Activated T-helper 1 cell treated with anti-CD3 and anti-CD28 coated beads, Interleukin-2, amount 50 U/mL, for 16 hours (primary cell): Measurements from ENCODE around the gene CEND1.
"Not testable (repeated sequence)": the region's sequence is repeated elsewhere in the genome, so short reads cannot be mapped to it uniquely, and the experiment has no call there.

Experiments
- DNase-seq, 2 donors: peaks; one replicate each; pipeline ENCODE4 v3.0.0-alpha.2; 2020; ENCODE audit warnings: low read depth in 1 of 2, low spot score in 1 of 2

CEND1 gene

DNA sequence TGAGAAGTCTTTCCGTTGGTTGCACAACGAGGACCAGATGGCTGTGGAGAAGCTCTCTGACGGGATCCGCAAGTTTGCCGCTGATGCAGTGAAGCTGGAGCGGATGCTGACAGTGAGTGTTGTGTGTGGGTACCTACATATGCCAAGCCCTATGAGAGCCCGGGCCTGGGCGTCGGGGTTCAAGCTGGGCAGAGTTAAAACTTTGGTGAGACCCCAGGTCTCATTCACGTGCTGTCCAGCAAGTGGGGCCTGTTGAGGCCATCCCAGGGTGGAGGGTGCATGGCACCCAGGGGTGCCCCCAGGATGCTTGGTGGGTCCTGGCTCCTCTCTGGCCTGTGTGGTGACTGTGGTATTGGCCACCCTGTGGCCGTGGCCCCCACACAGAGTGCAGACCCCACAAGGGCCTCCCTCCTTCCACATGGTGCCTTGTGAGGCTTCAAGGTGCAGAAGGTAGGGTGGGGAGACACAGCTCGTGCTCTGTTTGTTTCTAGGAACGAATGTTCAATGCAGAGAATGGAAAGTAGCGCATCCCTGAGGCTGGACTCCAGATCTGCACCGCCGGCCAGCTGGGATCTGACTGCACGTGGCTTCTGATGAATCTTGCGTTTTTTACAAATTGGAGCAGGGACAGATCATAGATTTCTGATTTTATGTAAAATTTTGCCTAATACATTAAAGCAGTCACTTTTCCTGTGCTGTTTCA lies 25.4 kb downstream of the CEND1 start:
- no peak for DNase-seq

DNA sequence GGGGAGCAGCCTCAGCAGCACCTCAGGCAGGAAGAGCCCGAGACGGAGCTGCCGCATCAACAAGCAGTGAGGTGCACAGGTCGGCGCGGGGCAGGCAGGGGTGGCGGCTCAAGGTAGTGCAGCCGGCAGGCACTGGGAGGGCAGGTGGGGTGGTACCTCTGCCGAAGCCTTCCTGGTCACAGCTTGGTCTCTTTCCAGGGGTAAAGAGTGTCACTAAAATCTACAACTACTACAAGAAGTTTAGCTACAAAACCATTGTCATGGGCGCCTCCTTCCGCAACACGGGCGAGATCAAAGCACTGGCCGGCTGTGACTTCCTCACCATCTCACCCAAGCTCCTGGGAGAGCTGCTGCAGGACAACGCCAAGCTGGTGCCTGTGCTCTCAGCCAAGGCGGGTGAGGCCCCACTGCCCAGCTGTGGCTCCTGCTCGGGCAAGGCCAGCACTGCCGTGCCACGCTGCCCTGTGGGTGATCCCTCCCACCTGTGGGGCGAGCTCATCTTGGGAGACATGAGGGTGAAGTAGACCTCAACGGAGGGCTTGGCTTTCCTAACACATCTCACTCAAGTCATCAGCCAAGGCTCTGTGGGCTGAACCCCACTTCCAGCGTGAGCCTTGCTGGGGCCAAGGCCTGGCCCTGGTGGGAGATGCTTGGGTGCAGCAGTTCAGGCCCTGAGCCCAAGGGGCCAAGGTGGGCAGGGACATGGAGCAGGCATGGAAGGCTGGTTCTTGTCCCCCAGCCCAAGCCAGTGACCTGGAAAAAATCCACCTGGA lies 26.2 kb downstream of the CEND1 start:
- no peak for DNase-seq

DNA sequence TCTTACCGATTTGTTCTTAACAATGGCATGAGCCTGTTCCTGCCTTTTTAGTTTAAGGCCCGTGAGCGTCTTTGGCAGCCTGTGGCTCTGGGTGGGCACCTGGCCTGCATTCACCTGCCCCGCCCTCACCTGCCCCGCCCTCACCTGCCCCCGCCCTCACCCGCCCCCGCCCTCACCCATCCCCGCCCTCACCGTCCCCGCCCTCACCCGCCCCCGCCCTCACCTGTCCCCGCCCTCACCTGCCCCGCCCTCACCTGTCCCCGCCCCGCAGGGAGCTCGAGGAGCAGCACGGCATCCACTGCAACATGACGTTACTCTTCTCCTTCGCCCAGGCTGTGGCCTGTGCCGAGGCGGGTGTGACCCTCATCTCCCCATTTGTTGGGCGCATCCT lies 26.8 kb downstream of the CEND1 start:
- DNase-seq, result no peak

DNA sequence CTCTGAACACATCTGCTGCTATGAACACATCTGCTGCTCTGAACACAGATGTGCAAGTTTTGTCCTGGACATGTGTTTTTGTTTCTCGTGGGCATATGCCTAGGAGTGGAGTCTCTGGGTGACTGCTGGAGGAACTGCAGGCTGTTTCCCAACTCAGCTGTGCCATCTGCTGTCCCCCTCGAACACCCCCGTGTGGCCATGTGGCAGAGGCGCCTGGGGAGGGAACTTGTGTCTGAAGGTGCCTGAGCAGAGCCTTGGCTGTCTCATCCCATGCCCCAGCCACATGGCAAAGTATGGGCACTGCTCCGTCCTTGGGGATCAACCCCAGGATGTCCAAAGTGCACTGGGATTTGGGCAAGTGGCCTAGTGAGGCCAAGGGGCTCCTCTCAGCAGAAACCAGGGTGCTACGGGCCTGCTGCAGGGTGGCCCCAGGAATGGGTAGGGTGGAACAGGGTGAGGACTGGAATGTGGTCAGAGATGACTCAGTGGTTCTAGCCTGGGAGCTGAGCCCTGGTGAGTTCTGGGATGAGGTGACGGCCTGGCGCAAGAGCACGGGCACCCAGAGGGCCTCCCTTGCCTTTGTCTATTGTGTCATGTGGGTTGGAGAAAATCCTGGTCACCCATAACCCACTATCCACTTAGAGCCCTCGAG lies 27.3 kb downstream of the CEND1 start:
- no peak for DNase-seq

DNA sequence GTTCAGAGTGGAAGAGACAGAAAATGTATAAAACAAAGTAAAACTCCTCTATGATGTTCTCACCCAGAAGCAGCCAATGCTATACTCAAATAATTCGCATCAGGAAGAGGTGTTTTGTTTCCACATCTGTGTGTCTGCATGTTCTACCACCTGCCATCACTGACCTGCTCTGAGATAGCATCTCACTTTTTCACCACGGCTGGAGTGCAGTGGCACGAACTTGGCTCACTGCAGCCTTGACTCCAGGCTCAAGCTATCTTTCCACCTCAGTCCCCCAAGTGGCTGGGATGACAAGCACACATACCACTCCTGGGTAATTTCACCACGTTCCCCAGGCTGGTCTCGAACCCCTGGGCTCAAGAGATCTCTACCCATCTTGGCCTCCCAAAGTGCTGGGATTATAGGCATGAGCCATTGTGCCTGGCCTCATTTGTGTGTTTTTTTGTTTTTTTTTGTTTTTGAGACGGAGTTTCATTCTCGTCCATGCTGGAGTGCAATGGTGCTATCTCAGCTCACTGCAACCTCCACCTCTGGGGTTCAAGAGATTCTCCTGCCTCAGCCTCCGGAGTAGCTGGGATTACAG lies 28.3 kb downstream of the CEND1 start:
- no peak for DNase-seq

DNA sequence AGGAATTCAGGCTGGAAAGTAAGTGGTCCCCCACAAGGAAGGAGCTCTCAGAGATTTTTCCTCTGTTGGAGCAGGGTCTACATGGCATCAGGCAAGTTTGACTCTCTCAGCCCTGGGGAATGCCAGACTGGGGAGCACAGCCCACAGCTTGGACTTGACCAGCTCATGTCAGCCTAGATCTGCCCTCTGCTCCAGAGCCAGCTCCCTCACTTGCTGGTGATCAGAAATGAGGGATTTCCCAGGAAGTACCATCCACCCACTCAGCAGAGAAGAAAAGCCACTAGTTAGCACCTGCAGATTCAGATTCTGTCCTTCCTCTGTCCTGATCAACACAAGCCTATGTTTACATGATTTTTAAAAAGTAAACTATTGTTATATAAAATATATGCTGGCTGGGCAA lies 29.7 kb downstream of the CEND1 start:
- DNase-seq, result no peak

DNA sequence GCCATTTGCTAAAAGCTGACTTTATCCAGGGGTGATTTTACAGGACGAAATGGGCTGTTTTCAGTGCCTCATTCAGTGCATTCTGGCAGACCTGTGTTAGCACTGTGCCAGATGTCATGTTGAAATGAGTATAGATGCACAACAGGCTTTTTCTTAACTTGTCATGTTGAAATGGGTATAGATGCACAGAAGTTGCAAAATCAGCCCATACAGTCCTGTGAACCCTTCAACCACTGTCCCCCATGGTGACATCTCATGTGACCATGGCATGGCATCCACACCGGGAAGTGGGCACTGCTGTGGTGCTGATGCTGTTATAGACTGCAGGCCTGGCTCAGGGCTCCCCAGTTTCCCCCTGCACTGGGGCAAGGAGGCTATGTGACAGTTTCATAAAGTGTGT lies 40.2 kb downstream of the CEND1 start:
- no peak for DNase-seq

DNA sequence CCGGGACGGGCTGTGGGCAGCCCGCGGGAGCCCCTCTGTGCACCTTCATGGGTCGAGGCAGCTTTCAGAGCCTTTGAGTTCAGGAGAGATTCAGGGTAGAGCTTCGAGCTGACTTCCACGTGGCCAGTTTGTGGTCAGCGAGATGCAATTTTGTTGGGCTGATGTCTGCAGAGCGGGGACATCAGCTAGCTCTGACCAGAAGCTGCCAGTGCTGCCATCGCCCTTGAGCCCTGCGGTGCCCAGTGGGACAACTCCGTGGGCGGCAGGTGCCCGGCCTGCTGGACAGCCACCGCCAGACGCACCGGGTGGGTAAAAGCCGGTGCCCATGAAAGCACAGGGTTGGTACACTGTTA lies 41.9 kb downstream of the CEND1 start:
- DNase-seq, result no peak

DNA sequence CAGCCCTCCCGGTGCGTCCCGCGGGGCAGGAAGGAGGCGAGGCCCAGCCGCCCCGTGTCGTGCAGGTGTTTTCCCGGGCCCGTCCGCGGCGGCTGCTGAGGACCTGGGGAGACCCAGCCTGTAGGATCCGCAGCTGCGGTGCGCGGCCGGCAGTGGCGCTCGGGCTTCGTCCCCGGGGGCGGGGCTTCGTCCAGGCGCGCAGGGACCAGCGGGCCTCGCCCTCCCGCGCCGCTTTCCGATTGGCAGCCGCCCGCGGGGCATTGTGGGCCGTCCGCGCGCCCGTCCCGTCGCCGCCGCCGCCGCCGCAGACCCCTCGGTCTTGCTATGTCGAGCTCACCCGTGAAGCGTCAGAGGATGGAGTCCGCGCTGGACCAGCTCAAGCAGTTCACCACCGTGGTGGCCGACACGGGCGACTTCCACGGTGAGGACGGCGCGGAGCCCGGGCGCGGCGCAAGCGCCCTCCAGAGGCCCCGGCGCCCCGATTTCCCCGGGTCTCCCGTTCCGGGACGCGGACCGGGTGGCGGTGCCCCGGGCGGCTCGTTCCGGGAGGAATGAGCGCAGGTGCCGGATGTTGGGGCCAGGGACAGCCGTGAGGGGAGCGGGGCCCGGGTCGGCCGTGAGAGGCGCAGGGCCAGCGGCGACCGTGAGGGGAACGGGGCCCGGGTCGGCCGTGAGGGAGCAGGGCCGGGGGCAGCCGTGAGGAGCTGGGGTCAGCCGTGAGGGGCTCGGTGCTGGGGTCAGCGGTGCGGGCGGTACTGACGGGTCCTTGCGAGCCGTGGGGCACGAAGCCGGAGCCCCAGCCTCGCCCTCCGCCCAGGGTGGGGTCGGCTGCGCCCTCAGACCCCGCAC lies 42.5 kb downstream of the CEND1 start, which contains the start of gene TALDO1:
TSS of gene TALDO1 (plus strand) at position 307 of the 849 bp plus-strand sequence. CDS start at position 325, 18 bp downstream.
- peak; percentile 50 to 80 for DNase-seq

DNA sequence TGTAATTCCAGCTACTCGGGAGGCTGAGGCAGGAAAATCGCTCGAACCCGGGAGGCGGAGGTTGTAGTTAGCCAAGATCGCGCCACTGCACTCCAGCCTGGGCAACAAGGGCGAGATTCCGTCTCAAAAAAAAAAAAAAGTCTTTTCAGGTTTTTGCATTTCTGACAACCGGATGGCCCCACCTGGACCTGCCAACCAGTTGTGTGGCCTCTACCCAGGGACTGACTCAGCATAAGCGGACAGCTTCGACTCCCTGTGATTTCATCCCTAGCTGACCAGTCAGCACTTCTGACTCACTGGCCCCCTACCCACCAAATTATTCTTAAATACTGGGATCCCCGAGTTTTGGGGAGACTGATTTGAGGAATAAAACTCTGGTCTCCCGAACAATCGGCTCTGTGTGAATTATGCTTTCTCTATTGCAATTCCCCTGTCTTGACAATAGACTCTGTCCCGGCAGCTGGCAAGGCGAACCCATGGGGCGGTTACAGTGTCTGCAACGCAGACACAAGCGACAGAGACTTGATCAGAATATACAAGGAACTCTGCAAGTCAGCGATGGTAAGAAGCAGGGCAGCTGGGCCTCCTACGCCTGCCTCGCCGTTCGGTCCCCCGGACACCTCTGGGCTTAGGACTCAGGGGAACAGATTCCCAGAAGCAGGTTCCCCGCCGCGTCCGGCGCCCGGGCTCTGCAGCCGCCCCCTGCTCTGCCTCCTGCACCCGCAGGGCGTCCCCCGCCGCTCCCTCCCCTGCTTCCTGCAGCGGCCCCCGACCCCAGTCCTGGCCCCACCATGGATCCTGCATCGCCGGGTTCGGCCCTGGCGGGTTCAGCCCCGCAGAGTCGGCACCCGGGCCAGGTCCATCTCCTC lies 43.4 kb downstream of the CEND1 start:
- DNase-seq, result no peak

DNA sequence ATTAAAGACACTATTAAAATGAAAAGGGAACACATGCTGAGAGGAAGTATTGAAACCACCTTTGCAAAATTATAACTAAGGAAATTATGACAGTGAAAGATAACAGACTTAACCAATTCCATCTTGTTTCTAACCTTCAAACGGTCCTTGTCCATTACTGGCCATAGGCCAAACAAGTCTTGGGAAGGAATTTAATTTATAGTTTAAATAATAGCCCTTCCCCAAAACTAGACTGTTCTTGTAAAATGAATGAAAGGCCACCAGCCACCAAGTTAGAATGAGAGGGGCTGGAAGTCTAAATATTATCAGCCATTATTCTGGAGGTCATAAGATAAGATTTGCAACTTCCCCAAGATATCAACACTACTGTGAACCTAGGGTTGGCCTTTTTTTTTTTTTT lies 44.5 kb downstream of the CEND1 start:
- DNase-seq, result no peak

DNA sequence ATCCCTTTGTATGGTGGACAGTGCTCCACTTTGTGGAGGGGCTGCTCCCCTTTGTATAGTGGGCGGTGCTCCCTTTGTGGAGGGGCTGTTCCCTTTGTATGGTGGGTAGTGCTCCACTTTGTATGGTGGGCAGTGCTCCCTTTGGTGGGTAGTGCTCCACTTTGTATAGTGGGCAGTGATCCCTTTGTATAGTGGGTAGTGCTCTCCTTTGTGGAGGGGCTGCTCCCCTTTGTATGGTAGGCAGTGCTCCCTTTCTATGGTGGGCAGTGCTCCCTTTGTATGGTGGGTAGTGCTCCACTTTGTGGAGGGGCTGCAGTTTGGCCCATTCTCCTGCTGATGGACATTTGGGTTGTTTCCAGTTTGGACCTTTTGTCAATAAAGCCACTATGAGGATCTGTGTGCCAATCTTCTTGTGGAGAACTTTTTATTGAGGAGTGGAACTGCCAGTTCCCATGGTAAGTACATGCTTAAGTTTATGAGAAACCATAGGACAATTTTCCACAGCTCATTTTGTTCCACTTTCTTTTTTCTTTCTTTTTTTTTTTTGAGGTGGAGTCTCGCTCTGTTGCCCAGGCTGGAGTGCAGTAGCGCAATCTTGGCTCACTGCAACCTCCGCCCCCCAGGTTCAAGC lies 47.2 kb downstream of the CEND1 start:
- DNase-seq, result no peak

DNA sequence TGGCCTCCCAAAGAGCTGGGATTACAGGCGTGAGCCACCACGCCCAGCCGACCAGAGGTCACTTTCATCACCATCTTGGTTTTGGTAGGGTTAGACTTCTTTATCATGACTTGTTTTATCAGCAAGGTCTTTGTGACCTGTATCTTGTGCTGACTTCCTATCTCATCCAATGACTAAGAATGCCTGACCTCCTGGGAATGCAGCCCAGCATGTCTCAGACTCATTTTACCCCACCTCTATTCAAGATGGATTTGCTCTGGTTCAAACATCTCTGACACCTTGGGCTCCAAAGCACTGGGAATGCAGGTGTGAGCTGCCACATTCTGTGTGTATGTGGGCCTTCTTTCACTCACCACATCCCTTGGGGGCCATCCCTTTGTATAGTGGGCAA lies 47.7 kb downstream of the CEND1 start:
- no peak for DNase-seq

DNA sequence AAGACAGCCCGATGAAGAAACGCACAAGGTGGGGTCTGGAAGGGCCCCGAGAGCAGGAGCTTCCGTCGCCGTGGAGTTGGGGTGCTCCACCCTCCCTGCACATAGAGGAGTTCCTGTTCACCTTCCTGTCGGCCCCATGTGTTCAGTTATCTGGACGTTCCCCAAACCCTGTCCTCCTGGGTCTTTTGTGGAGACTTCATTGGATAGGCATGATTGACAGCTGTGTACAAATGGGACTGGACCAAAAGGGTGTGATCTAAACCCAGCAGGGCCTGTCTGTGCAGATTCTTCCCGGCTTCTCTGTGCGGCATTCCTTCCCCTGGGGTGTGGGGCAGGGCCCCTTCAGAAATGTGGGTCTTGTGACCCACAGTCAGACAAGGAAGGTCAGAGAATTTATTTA lies 52.0 kb downstream of the CEND1 start:
- not testable (repeated sequence) for DNase-seq

DNA sequence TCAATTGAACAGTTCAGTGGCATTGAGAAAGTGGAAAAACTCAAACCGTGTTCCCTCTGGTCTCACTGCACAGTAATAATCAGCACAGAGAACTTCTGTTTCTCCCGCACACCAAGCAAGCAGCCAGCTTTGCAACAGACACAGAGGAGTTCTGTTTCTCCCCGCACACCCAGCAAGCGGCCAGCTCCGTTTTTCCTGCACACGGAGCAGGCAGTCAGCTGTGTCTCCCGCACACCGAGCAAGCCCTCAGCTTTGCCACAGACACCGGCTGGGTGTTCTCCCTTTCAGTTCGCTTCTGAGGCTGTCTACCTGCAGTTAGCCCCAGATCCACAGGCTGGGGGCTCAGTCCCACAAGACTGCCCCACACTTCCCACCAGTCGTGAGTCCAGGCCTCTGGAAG lies 52.5 kb downstream of the CEND1 start:
- no peak for DNase-seq
